Erythroblast (primary cell): ENCODE results near the gene MTMR3.

ENCODE experiments used
- GATA1 ChIP-seq: IDR thresholded peaks from 2 replicates; pipeline ENCODE4 v1.6.1; 2011; ENCODE audit warnings: low read depth, mild to moderate bottlenecking, control low read depth, low read length, moderate library complexity
- POLR2A ChIP-seq: IDR thresholded peaks from 2 replicates; pipeline ENCODE4 v1.6.1; 2011; ENCODE audit warnings: mild to moderate bottlenecking, low read length

GRCh38 chr22:29871684-29872083, 11.3 kb upstream of the MTMR3 start:
- TF ChIP-seq POLR2A (no peak), GATA1 (no peak)
